WTC11 (cell line): Measurements from ENCODE around the gene RAP2B.

Experiments
- GRHL2 ChIP-seq: fragments of 250-450 bp; sonication (Bioruptor Pico); IDR thresholded peaks from 2 replicates; pipeline ENCODE4 v1.8.0; 2022; ENCODE audit warnings: mild to moderate bottlenecking, moderate library complexity; ENCODE audit not compliant: insufficient replicate concordance, severe bottlenecking
- TF ChIP-seq, protein P1 (sequence below): sonication (generic); formaldehyde crosslinking; conservative IDR thresholded peaks from 2 replicates; pipeline ENCODE4 v1.8.1; 2023; ENCODE audit warnings: mild to moderate bottlenecking, low read depth, missing genetic modification reagents, moderate library complexity
- TF ChIP-seq, protein P2 (sequence below): fragments of 200-600 bp; IDR thresholded peaks from 2 replicates; pipeline ENCODE4 v1.8.0; 2022; ENCODE audit warnings: antibody characterized with exemption

DNA sequence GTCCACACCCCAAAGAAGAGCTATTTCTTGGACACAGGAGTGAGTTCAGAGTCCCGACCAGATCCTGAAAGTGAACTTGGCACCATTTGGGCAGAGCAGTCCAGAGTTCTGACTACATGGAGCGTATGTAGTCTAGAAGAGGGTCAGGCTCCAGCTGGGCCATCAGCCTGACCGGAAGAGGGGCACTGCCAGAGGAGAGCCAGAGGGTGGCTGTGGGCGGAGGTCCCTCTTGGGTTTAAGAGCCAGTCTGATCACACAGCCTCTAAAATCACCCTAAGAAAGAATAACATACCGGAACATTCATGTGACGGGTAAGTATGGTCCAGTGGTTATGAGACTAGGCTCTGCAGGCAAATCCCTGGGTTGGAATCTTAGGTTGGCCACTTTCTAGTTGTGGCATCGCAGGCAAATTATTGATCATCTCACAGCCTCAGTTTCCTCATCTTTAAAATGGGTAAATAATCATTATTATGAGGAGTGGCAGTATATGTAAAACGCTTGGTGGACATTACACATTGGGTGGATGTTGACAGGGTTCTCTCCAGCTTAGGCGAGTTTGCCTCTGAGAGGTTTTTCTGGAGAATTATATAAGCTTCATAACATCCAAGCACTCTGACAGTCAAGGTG lies 2.1 kb upstream of the RAP2B start:
- TF ChIP-seq, protein P1, sequence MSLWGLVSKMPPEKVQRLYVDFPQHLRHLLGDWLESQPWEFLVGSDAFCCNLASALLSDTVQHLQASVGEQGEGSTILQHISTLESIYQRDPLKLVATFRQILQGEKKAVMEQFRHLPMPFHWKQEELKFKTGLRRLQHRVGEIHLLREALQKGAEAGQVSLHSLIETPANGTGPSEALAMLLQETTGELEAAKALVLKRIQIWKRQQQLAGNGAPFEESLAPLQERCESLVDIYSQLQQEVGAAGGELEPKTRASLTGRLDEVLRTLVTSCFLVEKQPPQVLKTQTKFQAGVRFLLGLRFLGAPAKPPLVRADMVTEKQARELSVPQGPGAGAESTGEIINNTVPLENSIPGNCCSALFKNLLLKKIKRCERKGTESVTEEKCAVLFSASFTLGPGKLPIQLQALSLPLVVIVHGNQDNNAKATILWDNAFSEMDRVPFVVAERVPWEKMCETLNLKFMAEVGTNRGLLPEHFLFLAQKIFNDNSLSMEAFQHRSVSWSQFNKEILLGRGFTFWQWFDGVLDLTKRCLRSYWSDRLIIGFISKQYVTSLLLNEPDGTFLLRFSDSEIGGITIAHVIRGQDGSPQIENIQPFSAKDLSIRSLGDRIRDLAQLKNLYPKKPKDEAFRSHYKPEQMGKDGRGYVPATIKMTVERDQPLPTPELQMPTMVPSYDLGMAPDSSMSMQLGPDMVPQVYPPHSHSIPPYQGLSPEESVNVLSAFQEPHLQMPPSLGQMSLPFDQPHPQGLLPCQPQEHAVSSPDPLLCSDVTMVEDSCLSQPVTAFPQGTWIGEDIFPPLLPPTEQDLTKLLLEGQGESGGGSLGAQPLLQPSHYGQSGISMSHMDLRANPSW (CRISPR knock-in tag): no peak
- TF ChIP-seq GRHL2 (CRISPR knock-in tag): no peak
- TF ChIP-seq, protein P2, sequence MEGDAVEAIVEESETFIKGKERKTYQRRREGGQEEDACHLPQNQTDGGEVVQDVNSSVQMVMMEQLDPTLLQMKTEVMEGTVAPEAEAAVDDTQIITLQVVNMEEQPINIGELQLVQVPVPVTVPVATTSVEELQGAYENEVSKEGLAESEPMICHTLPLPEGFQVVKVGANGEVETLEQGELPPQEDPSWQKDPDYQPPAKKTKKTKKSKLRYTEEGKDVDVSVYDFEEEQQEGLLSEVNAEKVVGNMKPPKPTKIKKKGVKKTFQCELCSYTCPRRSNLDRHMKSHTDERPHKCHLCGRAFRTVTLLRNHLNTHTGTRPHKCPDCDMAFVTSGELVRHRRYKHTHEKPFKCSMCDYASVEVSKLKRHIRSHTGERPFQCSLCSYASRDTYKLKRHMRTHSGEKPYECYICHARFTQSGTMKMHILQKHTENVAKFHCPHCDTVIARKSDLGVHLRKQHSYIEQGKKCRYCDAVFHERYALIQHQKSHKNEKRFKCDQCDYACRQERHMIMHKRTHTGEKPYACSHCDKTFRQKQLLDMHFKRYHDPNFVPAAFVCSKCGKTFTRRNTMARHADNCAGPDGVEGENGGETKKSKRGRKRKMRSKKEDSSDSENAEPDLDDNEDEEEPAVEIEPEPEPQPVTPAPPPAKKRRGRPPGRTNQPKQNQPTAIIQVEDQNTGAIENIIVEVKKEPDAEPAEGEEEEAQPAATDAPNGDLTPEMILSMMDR: no peak
